HepG2 (cell line): Measurements from ENCODE around the gene ALDH16A1. TPM values are rescaled to one million over a fixed set of nuclear protein-coding genes. Genes with fewer than 3 reads are reported as not detected.

Source experiments
- ATAC-seq: fragments of 200-7000 bp; cut with Tn5 transposase; 3 replicates; pipeline ENCODE4 v1.9.1; 2020; ENCODE audit warnings: mild to moderate bottlenecking, moderate library complexity
- BruUV-seq: library from RNA; stranded (reverse); fragments of 400-500 nt; replicated peaks from 2 replicates; lab custom pipeline; 2021; lab: Mats Ljungman, UMichigan
- CTCF ChIA-PET: fragments of 300-600 bp; formaldehyde crosslinking; extraction: SDS; loops from one replicate; lab custom pipeline; 2021; ENCODE audit warnings: low total read pairs, inconsistent platforms, low intra/inter-chr PET ratio; lab: Yijun Ruan, JAX
- POLR2A ChIA-PET: fragments of 350-600 bp; sonication (Branson Sonifier 250); formaldehyde crosslinking; loops from one replicate; lab custom pipeline; 2020; ENCODE audit warnings: antibody characterized with exemption, inconsistent platforms; lab: Yijun Ruan, JAX
- DNase-seq: peaks from one replicate; pipeline ENCODE4 v3.0.0-alpha.2; 2015; ENCODE audit warnings: low spot score
- FAIRE-seq: peaks from 3 replicates; lab custom pipeline; 2011; peaks lifted over from hg19 to GRCh38; lab: Jason Lieb, UNC
- H2AFZ ChIP-seq: one replicate; pipeline ENCODE4 v1.6.1; 2011; ENCODE audit warnings: low read length, inconsistent platforms
- H3K27ac ChIP-seq: fragments of 300-600 bp; 3 replicates; pipeline ENCODE4 v1.8.0; 2011; ENCODE audit warnings: mixed run types, mild to moderate bottlenecking, mixed read lengths, low read length, inconsistent platforms; ENCODE audit not compliant: insufficient read depth; ENCODE audit errors: extremely low read length
- H3K27me3 ChIP-seq, 2 experiments: fragments of 200-600 bp in 1 of 2; 2 replicates in 1 of 2; 3 replicates in 1 of 2; pipeline versions ENCODE4 v1.6.0 to v1.8.0; 2011; ENCODE audit warnings: low read length in 2 of 2, mild to moderate bottlenecking in 2 of 2, moderate library complexity in 2 of 2, inconsistent platforms in 1 of 2; ENCODE audit not compliant: insufficient read depth in 2 of 2, control insufficient read depth in 1 of 2
- H3K36me3 ChIP-seq, 2 experiments: fragments of 200-600 bp in 1 of 2; replicated peaks in 1 of 2; 2 replicates in 1 of 2; 3 replicates in 1 of 2; pipeline versions ENCODE4 v1.5.1 to v1.8.0; 2011; ENCODE audit warnings: low read length in 2 of 2, inconsistent platforms in 1 of 2; ENCODE audit not compliant: insufficient read depth in 2 of 2, control insufficient read depth in 1 of 2
- H3K4me1 ChIP-seq: 2 replicates; pipeline ENCODE4 v1.5.1; 2012; ENCODE audit warnings: low read length, inconsistent platforms; ENCODE audit not compliant: insufficient read depth
- H3K4me2 ChIP-seq: 2 replicates; pipeline ENCODE4 v1.6.0; 2011; ENCODE audit warnings: low read depth, low read length, inconsistent platforms
- H3K4me3 ChIP-seq, 3 experiments: fragments of 200-600 bp in 1 of 3; sonication (generic), shearing (Covaris generic) in 1 of 3; replicated peaks in 1 of 3; 2 replicates each; pipeline ENCODE4 v1.5.1; 2011 to 2016; ENCODE audit warnings: low read length in 3 of 3, inconsistent platforms in 2 of 3, low read depth in 2 of 3, mild to moderate bottlenecking in 2 of 3, control low read depth in 1 of 3, mixed read lengths in 1 of 3; ENCODE audit not compliant: insufficient read depth in 1 of 3
- H3K79me2 ChIP-seq: one replicate; pipeline ENCODE4 v1.6.1; 2011; ENCODE audit warnings: low read length, inconsistent platforms; ENCODE audit not compliant: insufficient read depth
- H3K9ac ChIP-seq: 2 replicates; pipeline ENCODE4 v1.6.0; 2011; ENCODE audit warnings: mild to moderate bottlenecking, low read depth, low read length, inconsistent platforms; ENCODE audit not compliant: insufficient read depth
- H3K9me3 ChIP-seq: 2 replicates; pipeline ENCODE4 v1.5.1; 2012; ENCODE audit warnings: mild to moderate bottlenecking, low read length
- H4K20me1 ChIP-seq: 2 replicates; pipeline ENCODE4 v1.6.0; 2011; ENCODE audit warnings: inconsistent platforms, mild to moderate bottlenecking, low read length, moderate library complexity; ENCODE audit not compliant: insufficient read depth
- AHR ChIP-seq: IDR thresholded peaks from 2 replicates; pipeline ENCODE4 v1.6.1; 2018; ENCODE audit warnings: missing genetic modification reagents, missing compliant biosample characterization
- E2F5 ChIP-seq: sonication (generic); formaldehyde crosslinking; conservative IDR thresholded peaks from 2 replicates; pipeline ENCODE4 v1.4.0; 2020; ENCODE audit warnings: missing genetic modification reagents
- GMEB2 ChIP-seq: IDR thresholded peaks from 2 replicates; pipeline ENCODE4 v1.6.1; 2016; ENCODE audit warnings: missing biosample characterization, missing genetic modification reagents, low read depth
- NFYB ChIP-seq: sonication (generic); formaldehyde crosslinking; IDR thresholded peaks from 2 replicates; pipeline ENCODE4 v1.4.0; 2020; ENCODE audit warnings: missing genetic modification reagents
- NFYC ChIP-seq: IDR thresholded peaks from 2 replicates; pipeline ENCODE4 v1.6.1; 2016; ENCODE audit warnings: missing genetic modification reagents, missing compliant biosample characterization
- SP2 ChIP-seq: sonication (generic); formaldehyde crosslinking; IDR thresholded peaks from 2 replicates; pipeline ENCODE4 v1.5.1; 2020; ENCODE audit warnings: mild to moderate bottlenecking, missing genetic modification reagents
- ZFP36L1 ChIP-seq: sonication (generic); formaldehyde crosslinking; IDR thresholded peaks from 2 replicates; pipeline ENCODE4 v1.8.0; 2022; ENCODE audit warnings: mild to moderate bottlenecking, missing genetic modification reagents, moderate library complexity
- ZFP36L2 ChIP-seq: sonication (generic); formaldehyde crosslinking; IDR thresholded peaks from 2 replicates; pipeline ENCODE4 v1.4.0; 2020; ENCODE audit warnings: missing genetic modification reagents
- WGBS: methylation state at CpG from one replicate; pipeline ENCODE4 v1.1.6; 2017; ENCODE audit warnings: low lambda C conversion rate; 5-methylcytosine and 5-hydroxymethylcytosine counted together
- in situ Hi-C: cut with HindIII; loops from 2 replicates; pipeline ENCODE4 v1.10.0; 2017; ENCODE audit warnings: low pct_unique_long_range_greater_than_20kb; ENCODE audit not compliant: extremely low pct_ligation_motif_present
- intact Hi-C: fragments of 100-400 bp; cut with micrococcal nuclease; formaldehyde crosslinking; loops from one replicate; pipeline ENCODE4 v1.10.0; 2022; ENCODE audit not compliant: unreplicated experiment
- polyA plus RNA-seq, 8 experiments: library from polyadenylated mRNA; depleted of rRNA in 3 of 8; stranded (reverse) in 7 of 8; unstranded in 1 of 8; fragments of >200 nt; fragmentation: Illumina TruSeq in 4 of 8; extraction: Trizol in 4 of 8; gene quantifications; 2 replicates each; pipeline versions ENCODE4 v1.2.1 to v1.2.3, GENCODE V29; 2011 to 2016; ENCODE audit warnings: low read depth in 4 of 8, missing spikeins in 1 of 8, mixed read lengths in 1 of 8; ENCODE audit not compliant: insufficient read depth in 1 of 8
- total RNA-seq, 5 experiments: library from RNA; depleted of rRNA; stranded (reverse); fragments of >200 nt; fragmentation: Illumina TruSeq; extraction: Trizol; gene quantifications; 2 replicates each; pipeline ENCODE4 v1.2.3, GENCODE V29; 2016; ENCODE audit warnings: low read depth in 1 of 5
- TF ChIP-seq, protein P1 (sequence below): IDR thresholded peaks from 2 replicates; pipeline ENCODE4 v1.6.1; 2016; ENCODE audit warnings: missing compliant biosample characterization, missing genetic modification reagents, borderline replicate concordance

Gene ALDH16A1
- total and polyA plus RNA-seq, 2 of the 13 experiments (the other 11 are each of a cell fraction or from before 2014, with no cell fraction given) = 8.4 to 34.9 TPM

DNA sequence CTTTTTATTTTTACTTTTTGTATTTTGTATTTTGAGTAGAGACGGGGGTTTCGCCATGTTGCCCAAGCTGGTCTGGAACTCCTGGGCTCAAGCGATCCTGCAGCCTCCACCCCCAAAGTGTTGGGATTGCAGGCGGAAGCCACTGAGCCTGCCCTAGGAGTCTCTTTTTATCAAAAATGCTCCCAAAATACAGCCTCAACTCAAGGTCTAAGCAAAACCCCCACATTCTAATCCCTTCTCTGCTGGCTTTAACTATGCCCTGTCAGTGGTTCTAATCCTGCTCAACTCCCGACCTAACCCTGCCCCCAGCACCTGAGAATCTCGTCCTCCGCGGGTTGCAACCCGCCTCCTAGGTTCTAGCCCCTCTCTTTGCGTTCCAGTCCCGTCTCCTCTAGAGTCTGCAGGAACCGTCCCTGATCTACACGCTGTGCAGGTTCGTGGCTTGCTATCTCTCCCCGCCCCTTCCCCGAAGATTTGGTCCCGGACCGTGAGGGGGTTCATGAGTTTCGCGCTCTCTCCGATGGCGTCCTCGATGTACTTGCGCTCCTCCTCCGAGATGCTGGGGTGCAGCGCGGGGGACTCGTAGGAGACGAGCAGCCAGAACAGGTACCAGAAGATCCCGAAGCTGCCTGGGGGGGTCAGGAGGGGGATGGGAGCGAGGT lies 19.7 kb upstream of the ALDH16A1 start (continued):
- no peak for TF ChIP-seq ZFP36L1
- TF ChIP-seq ZFP36L2 = no peak
- TF ChIP-seq AHR = no peak

GRCh38 chr19:49434907-49435583 lies 18.0 kb upstream of the ALDH16A1 start:
- no TSS peak for BruUV-seq
- H2AFZ ChIP-seq = no peak overlapping the region
- H3K9me3 ChIP-seq = no peaks in the 10 kb centered on the region
- H3K9ac ChIP-seq = no peak overlapping the region
- no peak overlapping the region for H3K4me3 ChIP-seq
- ChIA-PET CTCF (no interaction called here), POLR2A (interaction anchor here (1.1 kb wide), 1 partner anchor 18 kb away, joined by 5 read pairs; the partner anchor contains the start of gene ALDH16A1)
- 41% methylated on average over 17 of the region's 18 CpGs for WGBS
- H3K36me3 ChIP-seq = no peaks in the 10 kb centered on the region
- H4K20me1 ChIP-seq = no peaks in the 10 kb centered on the region
- DNase-seq (no peak), ATAC-seq (peak; percentile 62), FAIRE-seq (no peak)
- no peaks in the 10 kb centered on the region for H3K4me1 ChIP-seq
- in situ Hi-C loops (no loop called here), intact Hi-C loops (no loop called here)
- no peaks in the 10 kb centered on the region for H3K79me2 ChIP-seq
- no peak overlapping the region for H3K4me2 ChIP-seq
- H3K27me3 ChIP-seq = peaks cover 7 to 87% of the 10 kb centered on the region in 2 experiments; a peak in 4 of 5 replicates
- no peak overlapping the region for H3K27ac ChIP-seq
- TF ChIP-seq E2F5 (peak; percentile 66; the same call in 1 of the 2 replicates), NFYB (CRISPR knock-in tag) (peak; percentile 85), NFYC (CRISPR knock-in tag) (peak; percentile 87), SP2 (CRISPR knock-in tag) (0 out of 2 replicates have a peak, but pooled peaks have one; percentile 50), GMEB2 (CRISPR knock-in tag) (no peak)
- TF ChIP-seq, protein P1, sequence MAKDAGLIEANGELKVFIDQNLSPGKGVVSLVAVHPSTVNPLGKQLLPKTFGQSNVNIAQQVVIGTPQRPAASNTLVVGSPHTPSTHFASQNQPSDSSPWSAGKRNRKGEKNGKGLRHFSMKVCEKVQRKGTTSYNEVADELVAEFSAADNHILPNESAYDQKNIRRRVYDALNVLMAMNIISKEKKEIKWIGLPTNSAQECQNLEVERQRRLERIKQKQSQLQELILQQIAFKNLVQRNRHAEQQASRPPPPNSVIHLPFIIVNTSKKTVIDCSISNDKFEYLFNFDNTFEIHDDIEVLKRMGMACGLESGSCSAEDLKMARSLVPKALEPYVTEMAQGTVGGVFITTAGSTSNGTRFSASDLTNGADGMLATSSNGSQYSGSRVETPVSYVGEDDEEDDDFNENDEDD (CRISPR knock-in tag) = peak; percentile 32; the same call in 1 of the 2 replicates
